BJ (cell line): ENCODE data around the gene GRK1. TPM values are rescaled to one million over a fixed set of nuclear protein-coding genes. Genes with fewer than 3 reads are reported as not detected.

Experiments
- CTCF ChIA-PET: fragments of 350-600 bp; formaldehyde crosslinking; extraction: SDS; loops from one replicate; lab custom pipeline; 2021; ENCODE audit warnings: antibody characterized with exemption, inconsistent platforms; lab: Yijun Ruan, JAX
- POLR2A ChIA-PET: fragments of 300-600 bp; sonication (Branson Sonifier 250); formaldehyde crosslinking; extraction: SDS; loops from one replicate; lab custom pipeline; 2021; ENCODE audit warnings: antibody characterized with exemption; lab: Charles Lee
- DNase-seq: peaks from one replicate; pipeline ENCODE4 v3.0.0-alpha.2; 2011; ENCODE audit warnings: low read depth
- H3K27me3 ChIP-seq: 2 replicates; pipeline ENCODE4 v1.6.0; 2011; ENCODE audit warnings: low read length; ENCODE audit not compliant: control insufficient read depth, insufficient read depth
- H3K36me3 ChIP-seq: 2 replicates; pipeline ENCODE4 v1.5.1; 2011; ENCODE audit warnings: low read length; ENCODE audit not compliant: control insufficient read depth, insufficient read depth
- H3K4me3 ChIP-seq: 2 replicates; pipeline ENCODE4 v1.5.1; 2011; ENCODE audit warnings: low read depth, mild to moderate bottlenecking, control low read depth, low read length
- CTCF ChIP-seq: IDR thresholded peaks from 2 replicates; pipeline ENCODE4 v1.5.1; 2011; ENCODE audit warnings: low read depth, mild to moderate bottlenecking, control low read depth, inconsistent platforms, low read length, moderate library complexity; ENCODE audit not compliant: insufficient read depth
- polyA plus RNA-seq: library from polyadenylated mRNA; depleted of rRNA; stranded (reverse); fragments of >200 nt; gene quantifications from 2 replicates; pipeline ENCODE4 v1.2.3, GENCODE V29; 2011

Gene GRK1
- polyA plus RNA-seq, 1 experiment: 0.02 TPM

DNA sequence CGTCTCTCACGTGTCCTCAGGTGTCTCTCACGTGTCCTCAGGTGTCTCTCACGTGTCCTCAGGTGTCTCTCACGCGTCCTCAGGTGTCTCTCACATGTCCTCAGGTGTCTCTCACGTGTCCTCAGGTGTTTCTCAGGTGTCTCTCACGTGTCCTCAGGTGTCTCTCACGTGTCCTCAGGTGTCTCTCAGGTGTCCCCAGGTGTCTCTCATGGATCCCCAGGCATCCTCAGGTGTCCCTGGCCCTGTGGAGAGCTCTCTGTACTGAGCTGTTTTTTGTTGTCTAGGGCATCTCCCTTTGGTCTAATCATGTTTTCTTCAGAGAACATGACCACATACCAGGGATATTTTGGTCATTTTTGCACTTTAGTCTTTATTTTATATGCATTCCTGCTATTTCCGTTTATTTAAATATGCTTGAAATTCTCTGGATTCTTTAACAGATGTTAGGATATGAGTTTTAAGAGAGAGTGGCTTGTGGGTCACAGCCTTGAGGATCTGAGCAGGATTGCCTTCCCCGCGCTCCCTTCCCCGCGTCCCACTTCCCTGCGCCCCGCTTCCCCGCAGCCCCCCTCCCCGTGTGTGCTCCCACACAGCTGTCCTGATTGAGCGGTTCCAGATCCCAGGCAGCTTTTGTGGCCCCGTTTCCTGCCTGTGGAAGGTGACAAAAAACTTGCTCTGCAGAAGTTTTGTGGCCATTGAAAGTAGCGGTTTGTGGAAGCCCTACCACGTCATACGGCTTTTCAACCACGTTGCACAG lies 40.9 kb upstream of the GRK1 start:
- DNase-seq: peak; percentile 71
- TF ChIP-seq CTCF: no peak
- Histone ChIP-seq H3K27me3 (no peaks in the 10 kb centered on the region), H3K4me3 (peak overlapping the region; percentile 5; the same call in 1 of the 2 replicates), H3K36me3 (peaks cover 9% of the 10 kb centered on the region)
- POLR2A ChIA-PET: no interaction called here
- CTCF ChIA-PET: interaction anchor here (0.7 to 1.4 kb wide), 4 partner anchors 8 to 321 kb away, joined by 3 to 6 read pairs (median 4); no protein-coding TSS in a partner anchor

DNA sequence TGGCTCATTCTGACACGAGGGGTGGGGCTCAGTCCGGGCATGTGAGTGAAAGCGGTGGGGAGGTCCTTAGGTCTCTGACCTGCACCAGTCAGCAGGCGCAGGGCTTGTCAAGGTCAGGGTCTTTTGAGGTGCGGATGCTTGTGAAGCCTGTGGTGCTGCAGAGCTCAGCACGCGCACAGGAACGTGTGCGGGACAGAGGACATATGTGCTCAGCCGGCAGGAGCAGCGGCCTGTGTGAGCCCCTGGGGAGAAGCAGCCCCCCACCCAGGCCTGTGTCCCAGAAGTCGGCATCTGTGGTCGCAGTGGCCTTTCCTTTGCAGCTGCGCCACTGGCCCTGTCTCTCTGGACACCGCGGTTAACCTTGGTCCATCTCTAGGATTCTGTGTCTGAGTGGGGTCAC lies 39.9 kb upstream of the GRK1 start:
- TF ChIP-seq CTCF: no peak
- ChIA-PET POLR2A (no interaction called here), CTCF (interaction anchor here (1.1 to 1.4 kb wide), 2 partner anchors 10 to 320 kb away, joined by 4 to 6 read pairs; no protein-coding TSS in a partner anchor)
- DNase-seq: no peak
- no peak overlapping the region for H3K4me3 ChIP-seq
- peaks cover 16% of the 10 kb centered on the region for H3K36me3 ChIP-seq
- no peaks in the 10 kb centered on the region for H3K27me3 ChIP-seq

GRCh38 chr13:113628291-113629270 lies 38.4 kb upstream of the GRK1 start:
- POLR2A ChIA-PET: no interaction called here
- H3K4me3 ChIP-seq: no peak overlapping the region
- DNase-seq: no peak
- H3K36me3 ChIP-seq: peaks cover 18% of the 10 kb centered on the region
- TF ChIP-seq CTCF: no peak
- CTCF ChIA-PET: interaction anchor here (0.7 to 1.5 kb wide), 2 partner anchors 10 to 98 kb away, joined by 3 to 4 read pairs; no protein-coding TSS in a partner anchor
- no peaks in the 10 kb centered on the region for H3K27me3 ChIP-seq

- Histone ChIP-seq H3K4me3 (no peak overlapping the region), H3K27me3 (no peaks in the 10 kb centered on the region), H3K36me3 (peaks cover 23% of the 10 kb centered on the region)
- ChIA-PET CTCF (interaction anchor here (1.5 kb wide), 1 partner anchor 9 kb away, joined by 4 read pairs; no protein-coding TSS in a partner anchor), POLR2A (no interaction called here)
- no peak for TF ChIP-seq CTCF
- no peak for DNase-seq
These were observed 37.2 kb upstream of the GRK1 start for GRCh38 chr13:113629866-113630265.
